Measurements from ENCODE around the gene UBE2I.

The UBE2I gene

DNA sequence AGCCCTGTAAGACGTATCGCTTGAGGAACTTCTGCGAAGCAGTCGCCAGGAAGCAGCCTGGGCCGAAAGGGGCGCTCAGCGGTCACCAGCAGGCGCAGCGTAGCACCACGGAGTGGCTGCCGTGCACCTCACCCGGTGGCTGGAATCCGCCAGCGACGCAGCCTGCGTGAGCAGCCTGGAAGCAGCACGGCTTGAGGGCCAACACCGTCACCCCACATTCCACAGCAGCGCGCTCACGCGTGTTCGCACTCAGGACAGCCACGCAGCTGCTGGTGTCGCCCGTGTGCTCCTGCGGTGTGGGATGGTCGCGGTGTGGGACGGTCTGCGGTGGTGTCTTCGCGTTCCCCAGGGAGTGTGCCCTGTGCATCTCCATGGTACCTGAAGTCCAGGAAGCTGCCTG, 9.6 kb downstream of the UBE2I start:
- no peak overlapping the region for H3K4me3 ChIP-seq (ENCODE audit: low read depth, low read length)
- in situ Hi-C loops (cut with HindIII; ENCODE audit: low sequenced_read_pairs): no loop called here
- no peak for DNase-seq (ENCODE audit: low read depth, low spot score)
- TF ChIP-seq CTCF (IDR thresholded peaks at IDR 0.05; ENCODE audit: low read depth, low read length): no peak

DNA sequence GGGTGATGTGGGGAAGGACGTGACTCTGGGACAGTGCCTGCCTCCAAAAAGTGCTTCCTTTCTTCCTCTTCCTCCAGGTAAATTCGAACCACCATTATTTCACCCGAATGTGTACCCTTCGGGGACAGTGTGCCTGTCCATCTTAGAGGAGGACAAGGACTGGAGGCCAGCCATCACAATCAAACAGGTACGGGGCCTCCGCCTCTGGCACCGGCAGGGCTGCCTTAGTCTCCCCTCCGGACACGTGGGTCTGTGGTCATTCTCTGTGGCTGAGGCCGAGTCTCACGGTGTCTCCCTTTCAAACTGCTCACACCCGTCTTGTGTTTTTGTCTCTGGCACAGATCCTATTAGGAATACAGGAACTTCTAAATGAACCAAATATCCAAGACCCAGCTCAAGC, 10.7 kb downstream of the UBE2I start:
- H3K4me3 ChIP-seq (ENCODE audit: low read depth, low read length): no peak overlapping the region
- no peak for DNase-seq (ENCODE audit: low read depth, low spot score)
- in situ Hi-C loops (cut with HindIII; ENCODE audit: low sequenced_read_pairs): no loop called here
- no peak for TF ChIP-seq CTCF (IDR thresholded peaks at IDR 0.05; ENCODE audit: low read depth, low read length)

DNA sequence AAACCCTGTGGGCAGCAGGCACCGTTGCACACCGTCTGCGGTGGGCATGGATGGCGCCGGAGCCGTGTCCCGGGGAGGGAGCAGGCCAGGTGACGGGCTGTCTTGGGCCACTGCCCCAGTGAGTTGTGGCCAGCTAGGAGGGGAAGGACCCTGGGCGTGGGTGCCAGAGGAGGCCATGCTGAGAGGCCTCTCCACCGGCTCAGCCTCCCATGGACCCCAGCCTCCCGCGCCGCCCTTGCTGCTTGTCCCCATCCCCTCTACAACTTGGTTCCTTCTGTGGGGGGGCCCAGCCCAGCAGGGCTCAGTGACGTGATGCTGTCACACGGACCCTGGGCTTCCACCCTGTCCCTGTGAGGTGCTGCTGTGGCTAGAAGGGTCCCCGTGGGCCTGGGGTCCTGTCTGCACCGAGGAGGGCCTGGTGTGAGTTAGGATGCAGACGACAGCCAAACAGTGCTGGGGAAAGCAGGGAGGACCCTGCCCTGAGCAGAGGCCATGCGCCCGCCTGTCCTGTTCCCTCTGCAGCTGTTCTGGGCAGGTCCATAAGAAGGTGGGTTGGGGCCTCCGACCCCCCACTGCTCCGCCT, 11.3 kb downstream of the UBE2I start:
- no peak overlapping the region for H3K4me3 ChIP-seq (ENCODE audit: low read depth, low read length)
- DNase-seq (ENCODE audit: low read depth, low spot score): no peak
- in situ Hi-C loops (cut with HindIII; ENCODE audit: low sequenced_read_pairs): no loop called here
- no peak for TF ChIP-seq CTCF (IDR thresholded peaks at IDR 0.05; ENCODE audit: low read depth, low read length)

DNA sequence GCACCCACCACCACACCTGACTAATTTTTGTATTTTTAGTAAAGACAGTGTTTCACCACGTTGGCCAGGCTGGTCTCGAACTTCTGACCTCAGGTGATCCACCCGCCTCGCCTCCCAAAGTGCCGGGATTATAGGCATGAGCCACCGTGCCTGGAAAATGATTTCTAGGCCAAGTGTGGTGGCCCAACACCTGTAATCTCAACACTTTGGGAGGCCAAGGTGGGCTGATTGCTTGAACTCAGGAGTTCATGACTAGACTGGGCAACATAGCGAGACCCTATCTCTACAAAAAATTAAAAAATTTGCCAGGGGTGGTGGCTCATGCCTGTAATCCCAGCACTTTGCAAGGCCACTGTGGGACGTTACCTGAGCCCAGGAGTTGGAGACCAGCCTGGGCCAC, 13.0 kb downstream of the UBE2I start:
- TF ChIP-seq CTCF (IDR thresholded peaks at IDR 0.05; ENCODE audit: low read depth, low read length): no peak
- H3K4me3 ChIP-seq (ENCODE audit: low read depth, low read length): no peak overlapping the region
- no peak for DNase-seq (ENCODE audit: low read depth, low spot score)
- in situ Hi-C loops (cut with HindIII; ENCODE audit: low sequenced_read_pairs): no loop called here

DNA sequence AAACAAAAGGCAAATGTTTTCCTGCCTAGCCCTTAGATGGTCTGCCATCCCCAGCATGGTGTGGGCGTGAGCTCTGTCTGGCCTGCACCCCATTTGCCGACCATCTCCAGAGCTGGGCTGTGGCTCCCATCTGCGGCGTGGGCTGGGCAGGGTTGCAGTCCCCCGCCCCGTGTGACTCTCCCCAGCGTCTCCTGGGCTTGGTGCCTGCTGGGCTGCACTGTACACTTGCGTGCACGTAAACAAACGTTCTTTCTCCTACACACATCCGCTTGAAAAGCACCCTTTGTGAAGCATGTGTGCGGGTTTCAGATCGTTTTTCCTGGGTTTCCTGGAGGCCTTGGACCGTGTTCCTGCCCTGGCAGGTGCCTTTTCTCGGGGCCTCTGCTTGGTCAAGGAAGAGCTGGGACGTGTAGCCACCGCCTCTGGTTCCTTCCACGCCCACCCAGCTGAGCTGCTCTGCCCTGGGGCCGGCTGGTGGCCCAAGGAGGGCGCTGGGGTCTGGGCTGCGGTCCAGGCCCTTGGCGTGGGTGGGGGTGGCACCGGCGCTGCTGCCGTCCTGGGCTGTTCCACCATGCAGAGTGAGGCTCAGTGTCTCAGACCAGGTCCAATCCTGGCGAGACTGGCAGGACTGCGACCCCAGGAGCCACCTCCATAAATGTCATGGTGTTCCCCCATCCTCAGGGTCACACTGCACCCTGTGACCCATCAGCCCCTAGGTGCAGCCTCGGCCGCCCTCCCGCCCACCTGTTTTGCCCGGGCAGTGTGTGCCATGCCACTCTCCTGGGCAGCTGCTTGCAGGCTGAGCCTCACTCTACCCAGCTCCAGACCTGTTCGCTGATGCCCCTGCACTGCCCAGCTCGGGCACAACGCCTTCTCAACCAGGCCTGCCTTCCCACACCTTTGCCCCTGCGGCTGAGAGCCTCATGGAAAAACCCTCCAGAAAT, 14.1 kb downstream of the UBE2I start:
- in situ Hi-C loops (cut with HindIII; ENCODE audit: low sequenced_read_pairs): no loop called here
- H3K4me3 ChIP-seq (ENCODE audit: low read depth, low read length): no peak overlapping the region
- no peak for TF ChIP-seq CTCF (IDR thresholded peaks at IDR 0.05; ENCODE audit: low read depth, low read length)
- no peak for DNase-seq (ENCODE audit: low read depth, low spot score)

- in situ Hi-C loops (cut with HindIII; ENCODE audit: low sequenced_read_pairs): no loop called here
- no peak overlapping the region for H3K4me3 ChIP-seq (ENCODE audit: low read depth, low read length)
- no peak for TF ChIP-seq CTCF (IDR thresholded peaks at IDR 0.05; ENCODE audit: low read depth, low read length)
- DNase-seq (ENCODE audit: low read depth, low spot score): no peak
Measured at GRCh38 chr16:1324286-1324826, 14.9 kb downstream of the UBE2I start.
